ENCODE measurements around the gene MPV17L2. TPM values are rescaled to one million over a fixed set of nuclear protein-coding genes. Genes with fewer than 3 reads are reported as not detected.
A peak's percentile ranks its signal among the peaks of the same experiment; 100 is the strongest.
"Not testable (repeated sequence)": the region's sequence is repeated elsewhere in the genome, so short reads cannot be mapped to it uniquely, and the experiment has no call there.

The MPV17L2 gene
- total RNA-seq, 1 experiment from 2014 or later: 13.3 TPM

DNA sequence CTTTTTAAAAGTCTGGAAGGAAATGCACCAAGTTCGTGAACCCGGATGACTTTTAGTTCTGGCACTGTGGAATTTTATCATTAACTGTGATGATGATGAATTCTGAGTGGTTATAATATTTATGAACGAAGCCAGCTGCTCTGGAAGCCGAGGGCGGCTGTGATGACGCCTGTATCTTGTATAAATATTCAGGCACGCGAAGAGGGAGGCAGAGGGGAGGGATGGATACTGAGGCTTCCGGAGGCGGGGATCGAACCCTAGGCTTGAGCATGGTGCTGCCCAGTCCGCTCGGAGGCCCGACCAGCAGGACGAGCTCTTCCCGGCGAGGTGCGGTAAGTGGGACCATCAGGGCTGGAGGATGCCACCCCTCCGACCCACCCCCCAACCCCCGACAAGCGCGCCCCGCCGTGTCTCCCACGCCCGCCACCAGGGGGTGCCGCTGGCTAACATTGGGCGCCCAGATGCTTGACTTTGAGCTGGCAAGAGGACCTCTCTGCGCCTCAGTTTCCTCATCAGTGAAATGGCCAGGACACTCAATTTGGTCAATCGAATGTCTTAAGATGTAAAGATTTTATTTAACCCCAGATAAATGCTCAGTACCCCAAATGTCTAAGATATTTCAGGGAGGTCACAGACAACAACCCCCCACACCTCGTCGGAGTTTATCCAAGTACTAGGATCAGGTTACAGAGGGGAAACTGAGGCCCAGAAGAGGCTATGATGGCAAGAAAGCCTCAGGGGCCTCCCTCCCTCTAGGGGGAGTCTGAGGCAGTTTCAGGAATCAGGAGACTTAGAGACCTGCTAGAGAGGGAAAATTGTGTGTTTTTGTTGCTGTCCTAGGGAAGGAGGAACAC, 15.3 kb downstream of the MPV17L2 start:
- TF ChIP-seq POLR2AphosphoS5 (IDR thresholded peaks at IDR 0.05; ENCODE audit: low read depth, low read length) (no peak), CTCF (IDR thresholded peaks at IDR 0.05) (peak; percentile 85)
- CTCF ChIA-PET: interaction anchor here (0.5 to 1.3 kb wide), 10 partner anchors 16 to 194 kb away, joined by 4 to 10 read pairs (median 6); no protein-coding TSS in a partner anchor
- Histone ChIP-seq H3K27me3 (ENCODE audit: control insufficient read depth, insufficient read depth, low read length) (no peaks in the 10 kb centered on the region), H3K9me3 (ENCODE audit: control insufficient read depth, insufficient read depth, low read depth, low read length) (no peaks in the 10 kb centered on the region), H3K36me3 (ENCODE audit: control insufficient read depth, insufficient read depth, low read length) (no peaks in the 10 kb centered on the region; the same call in 1 of the 2 replicates), H3K27ac (ENCODE audit: low read length) (no peak overlapping the region), H3K4me3 (ENCODE audit: low read depth in 2 of 2, low read length in 2 of 2) (peak overlapping the region in 1 of 2 experiments; percentile 30; a peak in 2 of 4 replicates), H3K4me1 (ENCODE audit: control insufficient read depth, insufficient read depth, low read length) (peaks cover 3% of the 10 kb centered on the region; the same call in 1 of the 2 replicates)
- no TSS peak for BruUV-seq (replicated peaks)
- ATAC-seq (no peak), DNase-seq (ENCODE audit: low read depth, low spot score) (no peak)
- in situ Hi-C loops (cut with HindIII; ENCODE audit: low pct_unique_long_range_greater_than_20kb, low sequenced_read_pairs) (no loop called here), intact Hi-C loops (cut with micrococcal nuclease; ENCODE audit: unreplicated experiment) (loop anchor here (5.0 kb wide), 1 partner anchor 44 kb away; no protein-coding TSS in a partner anchor)
- POLR2A ChIA-PET: no interaction called here

- intact Hi-C loops (cut with micrococcal nuclease; ENCODE audit: unreplicated experiment): loop anchor here (5.0 kb wide), 1 partner anchor 42 kb away; no protein-coding TSS in a partner anchor
- H3K4me3 ChIP-seq (ENCODE audit: low read depth in 2 of 2, low read length in 2 of 2); DNase-seq (ENCODE audit: low read depth, low spot score); H3K27ac ChIP-seq (ENCODE audit: low read length); BruUV-seq (replicated peaks); H3K27me3 ChIP-seq (ENCODE audit: control insufficient read depth, insufficient read depth, low read length); ATAC-seq; H3K9me3 ChIP-seq (ENCODE audit: control insufficient read depth, insufficient read depth, low read depth, low read length); H3K36me3 ChIP-seq (ENCODE audit: control insufficient read depth, insufficient read depth, low read length); POLR2A ChIA-PET; in situ Hi-C loops (cut with HindIII; ENCODE audit: low pct_unique_long_range_greater_than_20kb, low sequenced_read_pairs); H3K4me1 ChIP-seq (ENCODE audit: control insufficient read depth, insufficient read depth, low read length): not testable (repeated sequence)
- CTCF ChIA-PET: interaction anchor here (0.6 to 1.6 kb wide), 2 partner anchors 42 to 68 kb away, joined by 5 to 9 read pairs; no protein-coding TSS in a partner anchor
These were observed 16.9 kb downstream of the MPV17L2 start for GRCh38 chr19:18209912-18210311.

DNA sequence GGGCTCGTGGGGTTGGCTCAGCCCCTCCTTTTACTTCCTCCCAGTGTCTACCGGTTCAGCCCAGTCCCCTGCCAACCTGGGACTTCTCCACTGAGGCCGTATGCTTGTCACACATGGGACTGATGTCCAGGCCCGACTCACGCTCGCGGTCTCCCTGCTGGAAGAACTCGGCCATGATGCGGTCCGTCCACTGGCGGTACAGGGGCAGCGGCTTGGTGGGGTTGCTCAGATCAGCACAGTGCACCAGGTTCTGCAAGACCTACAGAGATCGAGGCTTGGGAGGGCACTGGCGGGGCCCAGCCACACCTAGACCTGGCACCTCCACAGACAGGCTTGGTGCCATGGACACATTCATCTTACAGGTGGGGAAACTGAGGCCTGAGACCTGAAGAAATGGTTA, 18.7 kb downstream of the MPV17L2 start:
- ChIA-PET CTCF (no interaction called here), POLR2A (interaction anchor here (0.6 kb wide), 1 partner anchor 14 kb away, joined by 4 read pairs; no protein-coding TSS in a partner anchor)
- H3K4me3 ChIP-seq (ENCODE audit: low read depth in 2 of 2, low read length in 2 of 2): no peak overlapping the region
- ATAC-seq: no peak
- H3K9me3 ChIP-seq (ENCODE audit: control insufficient read depth, insufficient read depth, low read depth, low read length): no peaks in the 10 kb centered on the region
- no peak overlapping the region for H3K27ac ChIP-seq (ENCODE audit: low read length)
- no peak for DNase-seq (ENCODE audit: low read depth, low spot score)
- H3K4me1 ChIP-seq (ENCODE audit: control insufficient read depth, insufficient read depth, low read length): no peaks in the 10 kb centered on the region
- no TSS peak for BruUV-seq (replicated peaks)
- H3K36me3 ChIP-seq (ENCODE audit: control insufficient read depth, insufficient read depth, low read length): no peaks in the 10 kb centered on the region
- in situ Hi-C loops (cut with HindIII; ENCODE audit: low pct_unique_long_range_greater_than_20kb, low sequenced_read_pairs) (no loop called here), intact Hi-C loops (cut with micrococcal nuclease; ENCODE audit: unreplicated experiment) (no loop called here)
- TF ChIP-seq REST (IDR thresholded peaks at IDR 0.05; ENCODE audit: insufficient read depth in 1 of 2, low read depth in 2 of 2, low read length in 1 of 2): no peak
- TF ChIP-seq TCF7L2 (IDR thresholded peaks at IDR 0.05; ENCODE audit: low read depth, low read length): no peak
- TF ChIP-seq SIN3A (IDR thresholded peaks at IDR 0.05; ENCODE audit: borderline replicate concordance, insufficient read depth, low read depth, low read length): no peak
- no peaks in the 10 kb centered on the region for H3K27me3 ChIP-seq (ENCODE audit: control insufficient read depth, insufficient read depth, low read length)
